SK-N-SH (cell line): ENCODE measurements around the gene ZSWIM3.

Experiments used
- CTCF ChIP-seq: fragments of 200-600 bp; sonication (generic); IDR thresholded peaks from 2 replicates; pipeline ENCODE4 v1.6.1; 2017; ENCODE audit warnings: antibody characterized with exemption, mild to moderate bottlenecking, moderate library complexity
- EZH2phosphoT487 ChIP-seq: fragments of 200-600 bp; sonication (generic); IDR thresholded peaks from 2 replicates; pipeline ENCODE4 v1.6.1; 2017; ENCODE audit warnings: low read depth, mixed run types, mild to moderate bottlenecking, antibody characterized with exemption, moderate library complexity, borderline replicate concordance
- GABPA ChIP-seq: IDR thresholded peaks from 2 replicates; pipeline ENCODE4 v1.4.0; 2012; ENCODE audit warnings: low read depth, mild to moderate bottlenecking
- JUND ChIP-seq: IDR thresholded peaks from 2 replicates; pipeline ENCODE4 v1.4.0; 2012
- MAX ChIP-seq: IDR thresholded peaks from 2 replicates; pipeline ENCODE4 v1.4.0; 2012; ENCODE audit warnings: low read depth
- MEF2A ChIP-seq: IDR thresholded peaks from 2 replicates; pipeline ENCODE4 v1.4.0; 2012; ENCODE audit warnings: low read depth, borderline replicate concordance
- MXI1 ChIP-seq: IDR thresholded peaks from 2 replicates; pipeline ENCODE4 v1.6.1; 2012; ENCODE audit warnings: mild to moderate bottlenecking, low read depth, low read length, improper control_type of control experiment
- POLR2AphosphoS5 ChIP-seq: IDR thresholded peaks from 2 replicates; pipeline ENCODE4 v1.6.1; 2012; ENCODE audit warnings: low read depth, low read length
- SIN3A ChIP-seq: IDR thresholded peaks from 2 replicates; pipeline ENCODE4 v1.6.1; 2012; ENCODE audit warnings: low read depth, mild to moderate bottlenecking, low read length, moderate library complexity, borderline replicate concordance
- SMC3 ChIP-seq: IDR thresholded peaks from 2 replicates; pipeline ENCODE4 v1.6.1; 2012; ENCODE audit warnings: low read depth, low read length, improper control_type of control experiment
- TEAD4 ChIP-seq: IDR thresholded peaks from 2 replicates; pipeline ENCODE4 v1.4.0; 2012; ENCODE audit warnings: mild to moderate bottlenecking, borderline replicate concordance; ENCODE audit not compliant: insufficient read depth
- YY1 ChIP-seq: IDR thresholded peaks from 2 replicates; pipeline ENCODE4 v1.4.0; 2012; ENCODE audit warnings: low read depth, mild to moderate bottlenecking

- TF ChIP-seq POLR2AphosphoS5 (no peak), CTCF (no peak), MEF2A (no peak), GABPA (no peak), EZH2phosphoT487 (no peak), SMC3 (no peak), YY1 (no peak), SIN3A (no peak), JUND (no peak), MXI1 (no peak), MAX (no peak), TEAD4 (no peak)
Measured at GRCh38 chr20:45861221-45862075, 4.0 kb downstream of the ZSWIM3 start.
